ENCODE data around the gene PIAS1.

GRCh38 chr15:68032672-68033071 lies 21.4 kb upstream of the PIAS1 start:
- no peak for TF ChIP-seq CTCF (IDR thresholded peaks at IDR 0.05)
- no peak for TF ChIP-seq POLR2A (IDR thresholded peaks at IDR 0.05)
